ENCODE measurements around the gene AKNA.

DNA sequence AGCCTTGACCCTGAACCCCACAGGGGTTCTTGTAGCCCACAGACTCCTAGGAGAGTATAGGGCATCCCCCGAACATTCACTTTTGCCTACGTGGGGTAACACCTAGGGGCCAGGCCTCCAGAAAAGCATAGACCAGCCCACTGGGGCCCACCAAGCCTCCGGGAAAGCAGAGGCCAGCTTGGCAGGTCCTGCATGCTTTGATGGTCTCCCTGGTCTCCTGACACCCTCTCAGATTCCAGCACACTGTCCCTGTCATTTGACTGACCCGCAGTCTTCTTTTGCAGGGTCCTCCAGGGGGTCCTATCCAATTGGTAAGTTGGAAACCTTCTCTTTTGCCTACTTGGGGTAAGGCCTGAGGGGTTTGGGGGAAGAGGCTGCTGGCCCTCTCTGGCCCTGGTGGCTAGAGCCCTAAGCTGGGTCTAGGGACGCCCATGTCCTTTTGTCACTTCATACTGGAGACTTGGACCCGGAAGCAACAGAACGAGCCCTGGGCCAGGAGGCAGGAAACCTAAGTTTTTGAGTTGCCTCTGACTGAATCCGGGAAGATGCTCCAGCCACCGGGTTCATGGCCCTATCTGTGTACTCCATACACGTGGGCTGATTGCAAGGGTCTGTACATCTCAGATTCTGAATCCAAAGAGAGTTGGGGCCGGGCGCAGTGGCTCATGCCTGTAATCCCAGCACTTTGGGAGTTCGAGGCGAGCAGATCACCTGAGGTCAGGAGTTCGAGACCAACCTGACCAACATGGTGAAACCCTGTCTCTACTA is 85.8 kb downstream of the AKNA start:
- TF ChIP-seq, protein P1, sequence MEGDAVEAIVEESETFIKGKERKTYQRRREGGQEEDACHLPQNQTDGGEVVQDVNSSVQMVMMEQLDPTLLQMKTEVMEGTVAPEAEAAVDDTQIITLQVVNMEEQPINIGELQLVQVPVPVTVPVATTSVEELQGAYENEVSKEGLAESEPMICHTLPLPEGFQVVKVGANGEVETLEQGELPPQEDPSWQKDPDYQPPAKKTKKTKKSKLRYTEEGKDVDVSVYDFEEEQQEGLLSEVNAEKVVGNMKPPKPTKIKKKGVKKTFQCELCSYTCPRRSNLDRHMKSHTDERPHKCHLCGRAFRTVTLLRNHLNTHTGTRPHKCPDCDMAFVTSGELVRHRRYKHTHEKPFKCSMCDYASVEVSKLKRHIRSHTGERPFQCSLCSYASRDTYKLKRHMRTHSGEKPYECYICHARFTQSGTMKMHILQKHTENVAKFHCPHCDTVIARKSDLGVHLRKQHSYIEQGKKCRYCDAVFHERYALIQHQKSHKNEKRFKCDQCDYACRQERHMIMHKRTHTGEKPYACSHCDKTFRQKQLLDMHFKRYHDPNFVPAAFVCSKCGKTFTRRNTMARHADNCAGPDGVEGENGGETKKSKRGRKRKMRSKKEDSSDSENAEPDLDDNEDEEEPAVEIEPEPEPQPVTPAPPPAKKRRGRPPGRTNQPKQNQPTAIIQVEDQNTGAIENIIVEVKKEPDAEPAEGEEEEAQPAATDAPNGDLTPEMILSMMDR (IDR thresholded peaks at IDR 0.05): no peak
- no peak for TF ChIP-seq POLR2AphosphoS5 (IDR thresholded peaks at IDR 0.05)
